KMS-11 (cell line): ENCODE data around the gene HOXB3.
A peak's percentile ranks its signal among the peaks of the same experiment; 100 is the strongest.

ENCODE experiments used
- H2AFZ ChIP-seq: fragments of 200-600 bp; sonication (generic); 2 replicates; pipeline ENCODE4 v1.6.1; 2016; ENCODE audit warnings: antibody characterized with exemption, mixed run types, low read depth
- H3K27ac ChIP-seq: fragments of 200-600 bp; sonication (generic); 2 replicates; pipeline ENCODE4 v1.6.1; 2016; ENCODE audit warnings: mild to moderate bottlenecking, mixed run types
- H3K27me3 ChIP-seq: fragments of 200-600 bp; sonication (generic); 2 replicates; pipeline ENCODE4 v1.6.1; 2017; ENCODE audit warnings: mild to moderate bottlenecking, low read depth, mixed run types, moderate library complexity; ENCODE audit not compliant: insufficient read depth
- H3K36me3 ChIP-seq: fragments of 200-600 bp; sonication (generic); 2 replicates; pipeline ENCODE4 v1.6.1; 2017; ENCODE audit warnings: mild to moderate bottlenecking, mixed run types; ENCODE audit not compliant: insufficient read depth
- H3K4me1 ChIP-seq: fragments of 200-600 bp; sonication (generic); 2 replicates; pipeline ENCODE4 v1.6.1; 2016; ENCODE audit warnings: mild to moderate bottlenecking, low read depth, mixed run types; ENCODE audit not compliant: poor library complexity, severe bottlenecking
- H3K4me2 ChIP-seq: fragments of 200-600 bp; sonication (generic); 2 replicates; pipeline ENCODE4 v1.7.0; 2016; ENCODE audit warnings: mild to moderate bottlenecking, mixed run types
- H3K4me3 ChIP-seq: fragments of 200-600 bp; sonication (generic); IDR thresholded peaks from 2 replicates; pipeline ENCODE4 v1.6.1; 2017; ENCODE audit warnings: low read depth, low read length, mixed read lengths; ENCODE audit not compliant: insufficient read depth
- H3K79me2 ChIP-seq: fragments of 200-600 bp; sonication (generic); 2 replicates; pipeline ENCODE4 v1.6.1; 2016; ENCODE audit warnings: low read depth, mixed run types; ENCODE audit not compliant: insufficient read depth
- H3K9ac ChIP-seq: fragments of 200-600 bp; sonication (generic); 2 replicates; pipeline ENCODE4 v1.6.1; 2016; ENCODE audit warnings: mild to moderate bottlenecking, mixed run types
- H4K20me1 ChIP-seq: fragments of 200-600 bp; sonication (generic); 2 replicates; pipeline ENCODE4 v1.6.1; 2016; ENCODE audit warnings: mild to moderate bottlenecking, mixed run types; ENCODE audit not compliant: insufficient read depth
- CTCF ChIP-seq: fragments of 200-600 bp; sonication (generic); conservative IDR thresholded peaks from 2 replicates; pipeline ENCODE4 v1.6.1; 2017; ENCODE audit warnings: low read depth, mild to moderate bottlenecking, antibody characterized with exemption, low read length, moderate library complexity, mixed read lengths

The HOXB3 gene

GRCh38 chr17:48519427-48519826, 70.6 kb downstream of the HOXB3 start:
- H3K27ac ChIP-seq: no peak overlapping the region
- H3K4me3 ChIP-seq: no peak overlapping the region
- no peak overlapping the region for H3K9ac ChIP-seq
- no peaks in the 10 kb centered on the region for H4K20me1 ChIP-seq
- no peaks in the 10 kb centered on the region for H3K79me2 ChIP-seq
- no peaks in the 10 kb centered on the region for H3K36me3 ChIP-seq
- H2AFZ ChIP-seq: no peak overlapping the region
- peaks cover 1% of the 10 kb centered on the region for H3K4me1 ChIP-seq
- H3K27me3 ChIP-seq: no peaks in the 10 kb centered on the region; the same call in 1 of the 2 replicates
- H3K4me2 ChIP-seq: no peak overlapping the region
- no peak for TF ChIP-seq CTCF

- H3K4me1 ChIP-seq: peaks cover 21% of the 10 kb centered on the region
These were observed 72.6 kb downstream of the HOXB3 start for GRCh38 chr17:48517478-48517877.

GRCh38 chr17:48515925-48516900, 73.8 kb downstream of the HOXB3 start:
- Histone ChIP-seq H3K79me2 (no peaks in the 10 kb centered on the region), H4K20me1 (no peaks in the 10 kb centered on the region), H3K27me3 (no peaks in the 10 kb centered on the region; the same call in 1 of the 2 replicates), H3K9ac (no peak overlapping the region), H3K4me1 (peaks cover 34% of the 10 kb centered on the region), H3K4me3 (no peak overlapping the region), H3K36me3 (no peaks in the 10 kb centered on the region), H3K27ac (no peak overlapping the region), H2AFZ (no peak overlapping the region), H3K4me2 (no peak overlapping the region)
- no peak for TF ChIP-seq CTCF

More at GRCh38 chr17:48517478-48517877, 72.6 kb downstream of the HOXB3 start:
- H3K79me2 ChIP-seq: no peaks in the 10 kb centered on the region
- TF ChIP-seq CTCF: no peak
- H3K36me3 ChIP-seq: no peaks in the 10 kb centered on the region
- no peak overlapping the region for H3K4me2 ChIP-seq
- no peak overlapping the region for H2AFZ ChIP-seq
- no peaks in the 10 kb centered on the region; the same call in 1 of the 2 replicates for H3K27me3 ChIP-seq
- H3K9ac ChIP-seq: no peak overlapping the region
- no peak overlapping the region for H3K27ac ChIP-seq
- H4K20me1 ChIP-seq: no peaks in the 10 kb centered on the region
- no peak overlapping the region for H3K4me3 ChIP-seq

GRCh38 chr17:48514477-48514876, 75.6 kb downstream of the HOXB3 start:
- Histone ChIP-seq H4K20me1 (no peaks in the 10 kb centered on the region), H3K27me3 (no peaks in the 10 kb centered on the region; the same call in 1 of the 2 replicates), H3K4me1 (peaks cover 51% of the 10 kb centered on the region), H2AFZ (no peak overlapping the region), H3K36me3 (no peaks in the 10 kb centered on the region), H3K4me2 (0 out of 2 replicates have a peak overlapping the region, but pooled peaks have one; percentile 14), H3K27ac (no peak overlapping the region), H3K9ac (no peak overlapping the region), H3K79me2 (no peaks in the 10 kb centered on the region), H3K4me3 (no peak overlapping the region)
- TF ChIP-seq CTCF: no peak
